GM08714 (cell line): ENCODE measurements around the gene ANKRD44.
"Not testable (repeated sequence)": the region's sequence is repeated elsewhere in the genome, so short reads cannot be mapped to it uniquely, and the experiment has no call there.

Experiments
- H3K4me3 ChIP-seq: fragments of 200-500 bp; sonication (Bioruptor generic); 2 replicates; pipeline ENCODE4 v1.5.1; 2014; ENCODE audit warnings: mild to moderate bottlenecking, low read length, inconsistent platforms
- ZNF274 ChIP-seq: IDR thresholded peaks from 2 replicates; pipeline ENCODE4 v1.6.1; 2012; ENCODE audit warnings: mild to moderate bottlenecking, low read depth, low read length

Gene ANKRD44

DNA sequence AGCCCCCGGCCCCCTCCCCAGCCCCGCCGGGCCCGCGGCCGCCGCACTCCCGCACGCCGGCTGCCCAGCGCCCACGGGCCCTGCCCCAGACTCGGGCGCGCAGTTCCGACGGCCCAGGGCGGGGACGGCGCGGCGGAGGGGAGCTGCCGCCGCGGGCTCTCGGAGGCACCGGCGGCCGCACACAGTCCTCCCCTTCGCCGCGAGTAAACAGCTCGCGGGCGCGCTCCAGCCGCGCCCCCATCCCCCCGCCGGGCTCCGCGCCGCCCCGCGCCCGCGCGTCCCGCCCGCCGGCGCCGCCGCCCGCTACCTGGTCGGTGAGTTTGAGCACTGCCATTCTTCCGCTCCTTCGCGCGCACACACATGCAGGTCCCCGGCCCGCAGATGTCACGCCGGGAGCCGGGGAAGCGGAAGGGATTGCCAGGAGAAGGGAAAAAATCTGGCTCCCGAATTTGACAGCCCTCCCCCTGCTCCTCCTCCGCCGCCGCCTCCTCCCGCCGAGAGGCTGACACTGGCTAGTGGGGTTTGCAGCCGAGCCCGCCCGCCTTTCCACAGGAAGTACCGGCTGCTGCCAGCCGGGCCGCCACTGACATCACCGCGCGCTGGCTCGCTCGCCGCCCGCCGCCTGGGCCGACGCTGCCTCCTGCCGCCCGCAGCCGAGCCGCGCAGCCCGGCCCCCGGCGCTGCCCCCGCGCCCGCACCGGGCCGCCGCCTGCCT lies at the start of gene ANKRD44:
TSS of gene ANKRD44 (minus strand) at position 510 of the 715 bp plus-strand sequence. CDS start at position 334, 176 bp downstream.
- H3K4me3 ChIP-seq, result peak within 1 kb of the TSS; percentile 75
- TF ChIP-seq ZNF274, result no peak

DNA sequence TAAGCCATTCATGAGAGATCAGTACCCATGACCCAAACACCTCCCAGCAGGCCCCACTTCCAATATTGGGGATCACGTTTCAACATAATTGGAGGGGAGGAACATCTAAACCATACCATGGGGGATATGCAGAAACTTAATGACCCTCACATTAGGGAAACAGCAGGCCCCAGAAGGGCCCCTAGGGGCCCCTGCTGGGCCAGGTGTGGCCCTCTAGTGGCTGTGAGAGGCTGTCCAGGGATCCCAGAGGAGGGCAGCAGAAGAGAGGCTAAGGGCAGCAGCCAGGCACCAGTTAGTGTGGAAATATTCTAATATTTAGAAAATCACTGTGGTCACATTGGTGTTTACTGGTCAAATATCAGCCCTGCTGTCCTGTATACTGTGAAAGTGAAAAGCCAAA lies 49.3 kb upstream of the ANKRD44 start:
- H3K4me3 ChIP-seq, result no peak overlapping the region
- TF ChIP-seq ZNF274, result no peak

- no peak for TF ChIP-seq ZNF274
- H3K4me3 ChIP-seq, result no peak overlapping the region
These were observed 48.4 kb upstream of the ANKRD44 start for GRCh38 chr2:197358931-197359330.

- no peak for TF ChIP-seq ZNF274
These were observed 47.4 kb upstream of the ANKRD44 start for GRCh38 chr2:197357986-197358385.

GRCh38 chr2:197356136-197356535 lies 45.6 kb upstream of the ANKRD44 start:
- no peak overlapping the region for H3K4me3 ChIP-seq

More at GRCh38 chr2:197357986-197358385, 47.4 kb upstream of the ANKRD44 start:
- no peak overlapping the region for H3K4me3 ChIP-seq

DNA sequence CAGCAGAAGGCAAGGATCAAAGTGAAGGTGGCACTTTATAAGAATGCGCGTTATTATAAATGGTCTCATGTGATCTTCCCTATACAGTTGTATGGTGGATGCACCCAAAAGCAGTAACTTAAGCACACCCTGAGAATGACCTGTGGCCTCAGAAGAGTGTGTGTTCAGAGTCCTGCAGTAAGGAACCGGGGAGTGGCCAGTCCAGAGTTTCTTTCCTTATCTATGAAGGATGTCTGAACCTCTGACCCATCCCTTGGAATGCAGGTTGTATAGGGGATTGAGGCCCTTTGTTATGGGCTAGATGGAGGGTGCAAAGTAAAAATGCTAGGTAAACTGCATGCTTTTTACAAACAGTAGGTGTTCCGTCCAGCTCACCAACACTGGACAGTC lies 43.6 kb upstream of the ANKRD44 start:
- no peak for TF ChIP-seq ZNF274
- H3K4me3 ChIP-seq, result no peak overlapping the region

More at GRCh38 chr2:197356136-197356535, 45.6 kb upstream of the ANKRD44 start:
- no peak for TF ChIP-seq ZNF274

DNA sequence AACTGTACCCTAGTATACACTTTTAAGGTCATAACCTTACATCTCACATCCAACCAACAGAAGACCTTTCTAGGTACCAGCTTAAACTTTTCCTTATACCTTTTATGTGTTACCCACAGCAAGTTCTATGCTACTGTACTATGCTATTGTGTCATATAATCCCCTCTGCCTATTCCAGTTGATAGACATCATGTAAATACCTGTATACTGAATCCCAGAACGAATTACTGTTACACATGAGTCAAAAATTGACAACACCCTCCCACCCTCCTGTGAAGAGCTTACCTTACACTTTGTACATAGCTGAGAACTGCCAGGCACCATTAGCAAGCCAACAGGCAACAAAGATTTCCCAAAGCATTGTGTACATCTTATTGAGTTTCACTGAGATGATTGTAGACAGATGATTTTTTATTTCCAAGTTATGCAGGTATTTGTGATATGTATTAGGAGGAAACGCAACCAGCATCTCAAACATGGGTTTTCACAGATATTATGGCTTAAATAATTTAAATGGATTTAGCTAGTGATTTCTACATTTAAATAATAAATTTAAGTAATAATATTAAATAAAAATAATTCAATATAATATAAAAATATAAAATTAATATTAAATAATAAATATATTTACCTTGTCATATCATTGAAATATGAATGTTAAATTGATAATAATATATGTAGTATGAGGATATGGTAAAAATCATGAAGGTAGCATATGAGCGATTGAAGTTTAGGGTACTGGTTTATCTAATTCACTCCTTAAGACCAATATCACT lies 43.0 kb upstream of the ANKRD44 start:
- H3K4me3 ChIP-seq, result no peak overlapping the region
- no peak for TF ChIP-seq ZNF274

GRCh38 chr2:197349699-197350098 lies 39.1 kb upstream of the ANKRD44 start:
- TF ChIP-seq ZNF274, result no peak

GRCh38 chr2:197348721-197349360 lies 38.3 kb upstream of the ANKRD44 start:
- TF ChIP-seq ZNF274, result no peak
- H3K4me3 ChIP-seq, result no peak overlapping the region

More at GRCh38 chr2:197349699-197350098, 39.1 kb upstream of the ANKRD44 start:
- H3K4me3 ChIP-seq, result no peak overlapping the region

DNA sequence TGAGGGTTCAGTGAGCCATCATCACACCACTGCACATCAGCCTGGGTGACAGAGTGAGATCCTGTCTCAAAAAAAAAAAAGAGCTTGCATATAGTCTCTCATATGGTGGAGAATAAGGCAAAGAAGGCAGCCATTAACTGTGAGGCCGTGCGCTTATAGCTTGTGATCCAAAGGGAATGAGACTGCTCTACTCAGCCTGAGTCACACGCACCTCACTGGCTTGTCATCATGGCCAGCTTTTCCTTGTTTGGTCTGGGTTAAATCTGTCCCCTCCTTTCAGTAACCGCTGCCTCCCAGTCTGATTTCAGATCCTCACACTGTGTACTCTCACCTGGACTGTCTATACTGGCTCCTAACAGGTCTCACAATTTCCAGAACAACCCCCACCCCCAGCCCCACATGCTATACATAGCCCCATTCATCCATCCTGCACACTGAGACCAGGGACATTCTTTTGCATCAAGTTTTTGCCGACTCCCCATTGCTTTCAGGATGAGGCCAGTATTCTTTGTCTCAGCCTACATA lies 35.3 kb upstream of the ANKRD44 start:
- TF ChIP-seq ZNF274, result no peak
- no peak overlapping the region for H3K4me3 ChIP-seq

- not testable (repeated sequence) for H3K4me3 ChIP-seq
These were observed 33.4 kb upstream of the ANKRD44 start for GRCh38 chr2:197343968-197344367.

GRCh38 chr2:197340591-197340990 lies 30.0 kb upstream of the ANKRD44 start:
- H3K4me3 ChIP-seq, result no peak overlapping the region
- TF ChIP-seq ZNF274, result no peak

DNA sequence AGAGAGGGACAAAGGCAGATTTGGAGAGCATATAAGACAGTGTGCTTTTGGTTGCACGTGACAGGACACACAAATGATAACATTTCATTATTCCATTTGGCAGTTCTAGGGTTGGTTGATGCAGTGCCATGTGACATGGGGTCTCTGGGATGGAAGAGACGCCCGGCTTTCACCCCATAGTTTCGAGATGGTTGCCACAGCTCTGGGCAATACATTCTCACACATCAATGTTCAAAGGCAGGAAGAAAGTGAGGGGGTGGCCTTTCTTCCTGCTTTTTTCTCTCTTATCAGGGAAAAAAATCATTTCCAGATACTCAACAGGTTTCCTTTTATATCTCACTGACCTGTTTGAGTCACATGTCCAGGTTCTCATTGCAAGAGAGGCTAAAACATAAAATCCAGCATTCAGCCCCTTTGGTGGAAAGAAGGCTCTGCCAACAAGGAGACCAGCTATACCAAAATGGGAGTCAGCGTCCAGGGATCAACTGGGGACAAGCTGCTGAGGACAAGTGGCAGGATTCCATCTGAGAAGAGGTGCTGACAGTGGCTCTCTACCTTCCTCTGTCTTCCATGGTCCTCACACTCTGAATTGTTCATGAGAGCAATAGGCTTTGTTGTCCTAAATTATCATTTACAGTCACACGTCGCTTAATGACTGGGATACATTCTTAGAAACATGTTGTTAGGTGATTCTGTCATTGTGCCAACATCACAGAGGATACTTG lies 29.1 kb upstream of the ANKRD44 start:
- no peak for TF ChIP-seq ZNF274
- H3K4me3 ChIP-seq, result no peak overlapping the region

GRCh38 chr2:197339016-197339415 lies 28.4 kb upstream of the ANKRD44 start:
- H3K4me3 ChIP-seq, result no peak overlapping the region
- no peak for TF ChIP-seq ZNF274

DNA sequence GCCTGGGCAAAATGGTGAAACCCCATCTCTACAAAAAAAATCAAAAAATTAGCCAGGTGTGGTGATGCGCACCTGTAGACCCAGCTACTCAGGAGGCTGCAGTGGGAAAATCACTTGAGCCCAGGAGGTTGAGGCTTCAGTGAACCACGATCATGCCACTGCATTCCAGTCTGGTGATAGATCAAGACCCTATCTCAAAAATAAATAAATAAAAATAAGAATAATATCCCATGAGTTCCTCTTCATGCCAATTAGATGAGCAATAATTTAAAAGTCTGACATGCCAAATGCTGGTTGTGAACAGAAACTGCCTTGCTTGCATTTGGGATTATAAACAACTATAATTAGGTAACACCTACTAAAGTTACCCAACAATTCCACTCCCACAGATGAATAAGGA lies 22.1 kb upstream of the ANKRD44 start:
- no peak overlapping the region for H3K4me3 ChIP-seq
- TF ChIP-seq ZNF274, result no peak
